Measurements from ENCODE around the gene CEP85.
"Not testable (repeated sequence)": the region's sequence is repeated elsewhere in the genome, so short reads cannot be mapped to it uniquely, and the experiment has no call there.

CEP85 gene

GRCh38 chr1:26290882-26291261, 56.9 kb downstream of the CEP85 start:
- peak; percentile 62 for DNase-seq (ENCODE audit: low spot score)

- peak; percentile 45 for DNase-seq (ENCODE audit: low spot score)
These were observed 57.4 kb downstream of the CEP85 start for GRCh38 chr1:26291433-26291832.

- DNase-seq (ENCODE audit: low spot score) = no peak
These were observed 57.9 kb downstream of the CEP85 start for GRCh38 chr1:26291939-26292338.

- DNase-seq (ENCODE audit: low spot score) = not testable (repeated sequence)
These were observed 58.7 kb downstream of the CEP85 start for GRCh38 chr1:26292735-26293134.

- DNase-seq (ENCODE audit: low spot score) = peak; percentile 34
These were observed 60.0 kb downstream of the CEP85 start for GRCh38 chr1:26293911-26294463.

- DNase-seq (ENCODE audit: low spot score) = peak; percentile 24
These were observed 61.5 kb downstream of the CEP85 start for GRCh38 chr1:26295194-26296138.

GRCh38 chr1:26296340-26297056, 62.5 kb downstream of the CEP85 start:
- DNase-seq (ENCODE audit: low spot score) = peak; percentile 38

- peak; percentile 29 for DNase-seq (ENCODE audit: low spot score)
These were observed 63.2 kb downstream of the CEP85 start for GRCh38 chr1:26297057-26297790.

GRCh38 chr1:26297791-26298124, 63.8 kb downstream of the CEP85 start:
- DNase-seq (ENCODE audit: low spot score) = peak; percentile 33

- DNase-seq (ENCODE audit: low spot score) = no peak
These were observed 66.7 kb downstream of the CEP85 start for GRCh38 chr1:26300578-26301275.

- no peak for DNase-seq (ENCODE audit: low spot score)
These were observed 68.9 kb downstream of the CEP85 start for GRCh38 chr1:26302733-26303405.

GRCh38 chr1:26305667-26306289, 71.8 kb downstream of the CEP85 start:
- DNase-seq (ENCODE audit: low spot score) = no peak

GRCh38 chr1:26306290-26307229, 72.6 kb downstream of the CEP85 start, which contains the start of gene UBXN11:
Gene UBXN11, minus strand, starts transcription at chr1:26306636. Its CDS starts 3,753 bp downstream, at chr1:26302883.
- DNase-seq (ENCODE audit: low spot score) = peak; percentile 98

GRCh38 chr1:26307363-26307781, 73.4 kb downstream of the CEP85 start:
- no peak for DNase-seq (ENCODE audit: low spot score)

- not testable (repeated sequence) for DNase-seq (ENCODE audit: low spot score)
These were observed 74.2 kb downstream of the CEP85 start for GRCh38 chr1:26307966-26308899.

- no peak for DNase-seq (ENCODE audit: low spot score)
These were observed 80.5 kb downstream of the CEP85 start for GRCh38 chr1:26314501-26314900.

- no peak for DNase-seq (ENCODE audit: low spot score)
These were observed 82.2 kb downstream of the CEP85 start for GRCh38 chr1:26315874-26316850.

Data from ecto neural progenitor cell (in vitro differentiated cells).